ENCODE results near the gene LTA4H.

LTA4H gene

GRCh38 chr12:95953000-95953399 lies 82.4 kb downstream of the LTA4H start:
- DNase-seq: no peak

GRCh38 chr12:95951515-95951914 lies 83.9 kb downstream of the LTA4H start:
- no peak for DNase-seq
